GM04503 (cell line): ENCODE data around the gene WNT3.
A peak's percentile ranks its signal among the peaks of the same experiment; 100 is the strongest.

Experiments used
- DNase-seq: peaks from one replicate; pipeline ENCODE4 v3.0.0-alpha.2; 2012; ENCODE audit warnings: low read depth

The WNT3 gene

GRCh38 chr17:46732160-46732559 lies 86.3 kb downstream of the WNT3 start:
- DNase-seq = no peak

- no peak for DNase-seq
Observed at GRCh38 chr17:46730679-46731078, 87.8 kb downstream of the WNT3 start.

GRCh38 chr17:46730026-46730425 lies 88.5 kb downstream of the WNT3 start:
- DNase-seq = no peak

- peak; percentile 64 for DNase-seq
Observed at GRCh38 chr17:46727572-46728348, 90.7 kb downstream of the WNT3 start.

GRCh38 chr17:46726206-46726605 lies 92.3 kb downstream of the WNT3 start:
- no peak for DNase-seq

- DNase-seq = no peak
Observed at GRCh38 chr17:46722662-46723285, 95.7 kb downstream of the WNT3 start.

DNA sequence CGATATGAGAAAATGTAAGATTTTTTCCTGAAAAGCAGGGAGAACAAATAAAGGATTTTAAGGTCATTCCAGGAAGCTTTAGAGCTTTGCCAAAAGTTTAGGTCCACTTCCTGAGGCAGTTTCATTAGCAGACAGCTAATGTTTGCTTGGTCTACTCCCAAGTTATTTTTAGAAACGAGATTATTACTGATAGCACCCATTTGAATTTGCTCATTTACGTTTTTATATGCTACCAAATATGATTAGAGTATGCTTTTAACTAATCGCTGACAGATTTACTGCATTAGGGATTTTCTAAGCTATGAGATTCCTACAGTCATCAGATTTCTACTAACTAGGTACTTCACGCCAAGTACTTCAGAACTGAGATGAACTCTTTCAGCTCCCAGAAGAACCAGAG lies 98.1 kb downstream of the WNT3 start:
- DNase-seq = no peak

- no peak for DNase-seq
Observed at GRCh38 chr17:46719891-46720290, 98.6 kb downstream of the WNT3 start.

DNA sequence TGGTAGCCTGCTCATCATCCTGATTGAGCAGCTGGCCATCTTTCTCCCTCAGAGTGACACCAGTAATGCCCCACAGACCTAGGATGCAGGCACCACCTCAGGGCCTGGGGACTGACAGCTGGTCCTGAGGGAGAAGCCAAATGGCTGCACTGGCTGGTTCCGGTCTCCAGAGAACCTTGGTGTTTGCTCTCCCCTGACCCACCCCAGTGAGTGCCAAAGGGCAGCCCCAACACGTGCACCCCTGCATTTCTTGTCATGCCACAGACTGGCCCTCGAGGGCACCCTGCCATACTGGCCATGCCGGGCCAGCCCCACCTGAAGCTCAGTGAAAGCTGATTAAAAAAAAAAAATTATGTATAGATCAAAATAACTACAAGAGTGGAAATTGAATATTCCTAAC lies 100.5 kb downstream of the WNT3 start:
- no peak for DNase-seq
